ENCODE measurements around the gene PLK1. TPM values are rescaled to one million over a fixed set of nuclear protein-coding genes. Genes with fewer than 3 reads are reported as not detected.

PLK1 gene
- total RNA-seq, 1 donor from 2014 or later, result 1.2 TPM

DNA sequence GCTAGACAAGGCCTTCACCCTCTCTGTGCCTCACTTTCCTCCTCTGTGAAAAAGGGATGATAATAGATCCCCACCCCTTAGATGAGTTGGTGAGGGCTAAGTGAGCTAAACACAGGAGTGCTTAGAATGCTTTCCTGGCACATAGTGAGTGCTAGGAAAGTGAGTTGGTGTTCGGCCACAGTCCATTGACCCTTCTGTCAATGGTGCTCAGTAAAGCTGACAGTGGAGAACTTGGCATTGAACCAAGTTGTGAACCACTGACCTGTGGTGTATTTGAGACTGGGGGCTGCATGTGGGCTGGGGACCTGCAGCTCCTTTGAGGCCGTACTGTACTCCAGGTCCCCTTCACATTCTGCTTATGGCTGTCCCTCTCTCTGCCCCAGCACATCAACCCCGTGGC, 4.8 kb downstream of the PLK1 start:
- intact Hi-C loops (cut with micrococcal nuclease), result no loop called here
- Histone ChIP-seq H3K27ac (replicated peaks) (no peak overlapping the region), H3K9me3 (replicated peaks) (no peaks in the 10 kb centered on the region), H3K36me3 (peaks cover 59% of the 10 kb centered on the region), H3K27me3 (ENCODE audit: low read depth) (no peaks in the 10 kb centered on the region), H3K4me1 (peaks cover 10% of the 10 kb centered on the region), H3K4me3 (no peak overlapping the region)
- DNase-seq, result no peak
- TF ChIP-seq CTCF (IDR thresholded peaks at IDR 0.05; ENCODE audit: borderline replicate concordance), result no peak

- intact Hi-C loops (cut with micrococcal nuclease), result no loop called here
- no peak for TF ChIP-seq CTCF (IDR thresholded peaks at IDR 0.05; ENCODE audit: borderline replicate concordance)
- H3K36me3 ChIP-seq, result peaks cover 71% of the 10 kb centered on the region
Measured at GRCh38 chr16:23687034-23687808, 8.5 kb downstream of the PLK1 start.

GRCh38 chr16:23689442-23690187, 10.9 kb downstream of the PLK1 start:
- Histone ChIP-seq H3K27ac (replicated peaks) (no peak overlapping the region), H3K9me3 (replicated peaks) (no peaks in the 10 kb centered on the region), H3K27me3 (ENCODE audit: low read depth) (no peaks in the 10 kb centered on the region), H3K36me3 (peaks cover 57% of the 10 kb centered on the region), H3K4me3 (no peak overlapping the region), H3K4me1 (peaks cover 3% of the 10 kb centered on the region)
- no peak for TF ChIP-seq CTCF (IDR thresholded peaks at IDR 0.05; ENCODE audit: borderline replicate concordance)
- intact Hi-C loops (cut with micrococcal nuclease), result no loop called here
- no peak for DNase-seq

More at GRCh38 chr16:23687034-23687808, 8.5 kb downstream of the PLK1 start:
- DNase-seq, result no peak
- Histone ChIP-seq H3K9me3 (replicated peaks) (no peaks in the 10 kb centered on the region), H3K4me1 (no peaks in the 10 kb centered on the region), H3K27me3 (ENCODE audit: low read depth) (no peaks in the 10 kb centered on the region), H3K27ac (replicated peaks) (no peak overlapping the region), H3K4me3 (no peak overlapping the region)

DNA sequence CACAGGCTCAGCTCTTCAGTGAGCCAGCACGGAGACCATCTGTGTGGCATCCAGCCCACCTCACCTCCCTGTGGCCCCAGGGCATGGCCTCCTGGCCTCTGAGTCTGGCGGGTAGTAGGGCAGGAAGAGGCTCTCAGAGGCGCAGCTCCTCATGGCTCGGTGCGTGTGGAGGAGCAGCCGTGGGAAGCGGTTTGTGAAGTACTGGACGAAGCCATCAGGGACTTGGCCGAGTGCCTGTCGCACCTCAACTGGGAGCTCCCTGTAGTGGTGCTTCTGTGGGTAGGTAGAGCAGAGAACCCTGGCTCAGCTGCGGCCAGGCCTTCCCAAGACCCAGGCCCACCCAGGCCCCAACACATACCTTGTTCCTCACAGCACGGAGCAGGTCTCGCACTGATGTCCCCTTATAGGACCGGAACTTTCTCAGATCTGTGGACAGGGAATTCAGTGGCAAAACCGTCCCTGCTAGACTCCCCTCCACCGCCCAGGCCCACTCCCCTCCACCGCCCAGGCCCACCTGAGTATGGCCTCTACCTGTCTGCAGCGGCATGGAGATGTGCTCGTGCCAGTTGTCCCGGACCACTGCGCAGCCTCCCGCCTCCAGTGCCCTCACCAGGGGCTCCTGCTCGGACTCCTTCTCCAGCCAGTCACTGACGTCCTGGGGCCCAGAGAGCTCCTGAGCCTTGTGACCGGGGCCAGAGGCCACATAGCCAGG, 12.2 kb downstream of the PLK1 start:
- Histone ChIP-seq H3K4me3 (no peak overlapping the region), H3K4me1 (peaks cover 9% of the 10 kb centered on the region), H3K9me3 (replicated peaks) (no peaks in the 10 kb centered on the region), H3K27me3 (ENCODE audit: low read depth) (peaks cover 3% of the 10 kb centered on the region), H3K36me3 (peaks cover 52% of the 10 kb centered on the region), H3K27ac (replicated peaks) (no peak overlapping the region)
- intact Hi-C loops (cut with micrococcal nuclease), result no loop called here
- TF ChIP-seq CTCF (IDR thresholded peaks at IDR 0.05; ENCODE audit: borderline replicate concordance), result no peak
- no peak for DNase-seq

DNA sequence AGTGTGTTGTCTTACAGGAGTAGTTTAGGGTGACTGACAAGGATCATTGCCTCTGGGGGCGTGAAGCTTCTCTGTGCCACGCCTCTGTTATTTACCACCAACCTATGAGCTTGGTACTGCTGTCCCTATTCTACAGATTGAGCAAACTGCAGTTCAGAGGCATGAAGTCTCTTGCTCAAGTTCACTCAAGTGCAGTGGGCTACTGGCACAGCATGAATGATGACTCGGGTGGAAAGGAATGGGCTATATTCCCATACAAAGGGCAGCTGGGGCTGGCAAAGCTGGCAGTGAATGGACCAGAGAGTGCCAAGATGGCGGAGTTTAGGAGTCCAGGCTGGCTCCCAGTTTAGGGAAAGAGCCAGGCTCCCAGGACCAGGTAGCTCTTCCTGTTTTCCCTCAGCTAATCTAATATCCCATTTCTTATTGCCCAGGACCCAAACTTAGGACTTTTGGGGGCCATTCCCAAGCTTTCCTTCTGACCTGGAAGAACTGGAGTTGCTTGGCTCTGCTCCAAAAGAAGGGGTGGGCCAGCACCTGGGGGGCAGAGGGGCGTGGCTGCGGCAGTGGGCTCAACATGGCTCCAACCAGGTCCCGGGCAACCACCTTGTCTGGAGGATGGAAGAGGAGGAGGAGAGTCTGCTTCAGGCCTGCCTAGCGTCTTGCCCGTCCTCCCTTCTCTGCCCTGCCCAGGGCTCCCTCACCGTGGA, 12.9 kb downstream of the PLK1 start:
- no peak overlapping the region for H3K4me3 ChIP-seq
- intact Hi-C loops (cut with micrococcal nuclease), result no loop called here
- H3K4me1 ChIP-seq, result peaks cover 9% of the 10 kb centered on the region
- no peak for DNase-seq
- H3K27me3 ChIP-seq (ENCODE audit: low read depth), result peaks cover 11% of the 10 kb centered on the region
- H3K36me3 ChIP-seq, result peaks cover 48% of the 10 kb centered on the region
- no peak overlapping the region for H3K27ac ChIP-seq (replicated peaks)
- TF ChIP-seq CTCF (IDR thresholded peaks at IDR 0.05; ENCODE audit: borderline replicate concordance), result no peak
- H3K9me3 ChIP-seq (replicated peaks), result no peaks in the 10 kb centered on the region

All from left ventricle myocardium inferior (tissue), 1 donor.